GM12878 (cell line): ENCODE data around the gene MAP4K4. TPM values are rescaled to one million over a fixed set of nuclear protein-coding genes. Genes with fewer than 3 reads are reported as not detected.

Source experiments
- ATAC-seq: fragments of 200-7000 bp; cut with Tn5 transposase; 3 replicates; pipeline ENCODE4 v1.9.1; 2020; ENCODE audit warnings: mild to moderate bottlenecking, moderate library complexity
- BruUV-seq: library from RNA; stranded (reverse); fragments of 400-500 nt; replicated peaks from 2 replicates; lab custom pipeline; 2021; lab: Mats Ljungman, UMichigan
- CTCF ChIA-PET: fragments of 300-600 bp; sonication (Branson Sonifier 250); formaldehyde crosslinking; extraction: SDS; loops from one replicate; lab custom pipeline; 2021; ENCODE audit warnings: inconsistent platforms; lab: Yijun Ruan, JAX
- POLR2A ChIA-PET: fragments of 350-600 bp; formaldehyde crosslinking; extraction: SDS; loops from one replicate; lab custom pipeline; 2021; ENCODE audit warnings: inconsistent platforms; lab: Charles Lee
- RAD21 ChIA-PET: fragments of 300-600 bp; sonication (Branson Sonifier 250); formaldehyde crosslinking; loops from one replicate; lab custom pipeline; 2023; ENCODE audit warnings: antibody characterized with exemption; ENCODE audit not compliant: unreplicated experiment; lab: Charles Lee
- SMC1A ChIA-PET: fragments of 300-600 bp; sonication (Branson Sonifier 250); formaldehyde crosslinking; loops from one replicate; lab custom pipeline; 2023; ENCODE audit not compliant: unreplicated experiment, uncharacterized antibody; lab: Charles Lee
- DNase-seq: peaks from one replicate; pipeline ENCODE4 v3.0.0-alpha.2; 2011; ENCODE audit warnings: low read depth, low spot score
- FAIRE-seq: peaks from 3 replicates; lab custom pipeline; 2011; peaks lifted over from hg19 to GRCh38; lab: Jason Lieb, UNC
- H2AFZ ChIP-seq: 2 replicates; pipeline ENCODE4 v1.6.0; 2011; ENCODE audit warnings: low read depth, low read length, control low read depth; ENCODE audit not compliant: control insufficient read depth
- H3K27ac ChIP-seq: 2 replicates; pipeline ENCODE4 v1.5.1; 2011; ENCODE audit warnings: control low read depth; ENCODE audit not compliant: control insufficient read depth, insufficient read depth
- H3K27me3 ChIP-seq, 2 experiments: replicated peaks in 1 of 2; 2 replicates each; pipeline versions ENCODE4 v1.6.0 to v1.6.1; 2011; ENCODE audit warnings: low read length in 1 of 2; ENCODE audit not compliant: control insufficient read depth in 2 of 2, insufficient read depth in 2 of 2
- H3K36me3 ChIP-seq, 2 experiments: 2 replicates each; pipeline ENCODE4 v1.5.1; 2011; ENCODE audit warnings: low read length in 1 of 2; ENCODE audit not compliant: control insufficient read depth in 2 of 2, insufficient read depth in 2 of 2
- H3K4me1 ChIP-seq: 2 replicates; pipeline ENCODE4 v1.6.1; 2011; ENCODE audit warnings: mild to moderate bottlenecking, low read length, moderate library complexity, mixed read lengths; ENCODE audit not compliant: control insufficient read depth, insufficient read depth
- H3K4me2 ChIP-seq: 2 replicates; pipeline ENCODE4 v1.6.0; 2011; ENCODE audit warnings: control low read depth; ENCODE audit not compliant: control insufficient read depth, insufficient read depth
- H3K4me3 ChIP-seq: fragments of 200-600 bp; sonication (generic); 2 replicates; pipeline ENCODE4 v1.5.1; 2016
- H3K79me2 ChIP-seq: 2 replicates; pipeline ENCODE4 v1.6.0; 2011; ENCODE audit warnings: low read length; ENCODE audit not compliant: control insufficient read depth, insufficient read depth
- H3K9ac ChIP-seq: 2 replicates; pipeline ENCODE4 v1.8.0; 2011; ENCODE audit warnings: low read length, control low read depth, mixed read lengths; ENCODE audit not compliant: control insufficient read depth, insufficient read depth
- H3K9me3 ChIP-seq: replicated peaks from 3 replicates; pipeline ENCODE4 v1.5.1; 2011; ENCODE audit warnings: mild to moderate bottlenecking, low read length; ENCODE audit not compliant: control insufficient read depth, insufficient read depth
- H4K20me1 ChIP-seq: 2 replicates; pipeline ENCODE4 v1.6.0; 2011; ENCODE audit not compliant: control insufficient read depth, insufficient read depth
- ATF7 ChIP-seq: fragments of 450-650 bp; IDR thresholded peaks from 2 replicates; pipeline ENCODE4 v1.6.1; 2016; ENCODE audit warnings: low read depth, mild to moderate bottlenecking
- CBX5 ChIP-seq: sonication (generic); IDR thresholded peaks from 2 replicates; pipeline ENCODE4 v1.6.1; 2016; ENCODE audit warnings: low read depth, moderate library complexity, mild to moderate bottlenecking, inconsistent platforms
- CTCF ChIP-seq, 3 experiments: IDR thresholded peaks in 2 of 3; conservative IDR thresholded peaks in 1 of 3; 2 replicates each; pipeline ENCODE4 v1.5.1; 2011; ENCODE audit warnings: low read depth in 3 of 3, low read length in 3 of 3, mild to moderate bottlenecking in 3 of 3, control low read depth in 2 of 3, moderate library complexity in 2 of 3, inconsistent platforms in 1 of 3, mixed read lengths in 1 of 3; ENCODE audit not compliant: control insufficient read depth in 2 of 3, insufficient read depth in 1 of 3; ENCODE audit errors: extremely low read depth in 1 of 3
- ELK1 ChIP-seq: IDR thresholded peaks from 2 replicates; pipeline ENCODE4 v1.6.1; 2012; ENCODE audit warnings: low read depth, low read length, improper control_type of control experiment
- ESRRA ChIP-seq: IDR thresholded peaks from 2 replicates; pipeline ENCODE4 v1.6.1; 2012; ENCODE audit warnings: mild to moderate bottlenecking, low read length, improper control_type of control experiment
- GABPA ChIP-seq: IDR thresholded peaks from 2 replicates; pipeline ENCODE4 v1.6.1; 2014; ENCODE audit warnings: antibody characterized with exemption, low read depth, mild to moderate bottlenecking, inconsistent platforms
- PAX8 ChIP-seq: fragments of 450-650 bp; IDR thresholded peaks from 2 replicates; pipeline ENCODE4 v1.6.1; 2017; ENCODE audit warnings: mild to moderate bottlenecking, moderate library complexity
- RAD21 ChIP-seq: IDR thresholded peaks from 2 replicates; pipeline ENCODE4 v1.6.1; 2011; ENCODE audit warnings: mild to moderate bottlenecking, low read depth, low read length, moderate library complexity; ENCODE audit not compliant: insufficient read depth
- SMAD1 ChIP-seq: fragments of 450-650 bp; IDR thresholded peaks from 2 replicates; pipeline ENCODE4 v1.6.1; 2018; ENCODE audit warnings: mild to moderate bottlenecking, low read depth; ENCODE audit not compliant: partially characterized antibody
- SP1 ChIP-seq: IDR thresholded peaks from one replicate; pipeline ENCODE4 v1.6.1; 2011; ENCODE audit warnings: low read depth, low read length
- SREBF2 ChIP-seq: IDR thresholded peaks from 2 replicates; pipeline ENCODE4 v1.6.1; 2012; ENCODE audit warnings: mild to moderate bottlenecking, low read length
- ZBTB11 ChIP-seq: fragments of 450-650 bp; formaldehyde crosslinking; IDR thresholded peaks from 2 replicates; pipeline ENCODE4 v1.5.0; 2022; ENCODE audit warnings: mild to moderate bottlenecking, missing genetic modification characterization
- ZNF384 ChIP-seq: IDR thresholded peaks from 2 replicates; pipeline ENCODE4 v1.6.1; 2012; ENCODE audit warnings: low read depth, mild to moderate bottlenecking, low read length, improper control_type of control experiment, borderline replicate concordance
- WGBS: methylation state at CpG from one replicate; pipeline ENCODE4 v1.1.6; 2016; ENCODE audit warnings: low lambda C conversion rate; ENCODE audit not compliant: insufficient replicate concordance, insufficient coverage; ENCODE audit errors: missing lambda C conversion rate; 5-methylcytosine and 5-hydroxymethylcytosine counted together
- in situ Hi-C: fragments of 300-500 bp; cut with MboI; formaldehyde crosslinking; loops from 9 replicates; pipeline ENCODE4 v1.14.3; 2018; ENCODE audit warnings: mixed read lengths
- intact Hi-C: fragments of 100-400 bp; cut with micrococcal nuclease; formaldehyde crosslinking; loops from one replicate; pipeline ENCODE4 v1.14.2; 2022; ENCODE audit not compliant: unreplicated experiment
- polyA plus RNA-seq, 11 experiments: library from polyadenylated mRNA; depleted of rRNA in 4 of 11; unstranded in 6 of 11; stranded (reverse) in 5 of 11; fragments of >200 nt; fragmentation: Nextera tagmentation in 4 of 11; fragmentation: Illumina TruSeq in 1 of 11; extraction: Ambion mirVana in 4 of 11; extraction: Trizol in 1 of 11; gene quantifications; 1 replicate in 1 of 11; 2 replicates in 10 of 11; pipeline versions ENCODE4 v1.2.1 to v1.2.3, GENCODE V29; 2011 to 2016; ENCODE audit warnings: inconsistent platforms in 2 of 11, missing spikeins in 2 of 11, low read depth in 1 of 11
- total RNA-seq, 4 experiments: library from RNA; depleted of rRNA in 3 of 4; stranded (reverse); fragments of >200 nt in 3 of 4; fragmentation: Illumina TruSeq in 1 of 4; extraction: Trizol in 1 of 4; gene quantifications; 2 replicates each; pipeline versions ENCODE4 v1.2.1 to v1.2.3, GENCODE V29; 2013 to 2021

MAP4K4 gene
- total and polyA plus RNA-seq, 10 of the 15 experiments (the other 5 are each of a cell fraction or from before 2014, with no cell fraction given) = 1.9 to 50.4 (median 9.7) TPM

DNA sequence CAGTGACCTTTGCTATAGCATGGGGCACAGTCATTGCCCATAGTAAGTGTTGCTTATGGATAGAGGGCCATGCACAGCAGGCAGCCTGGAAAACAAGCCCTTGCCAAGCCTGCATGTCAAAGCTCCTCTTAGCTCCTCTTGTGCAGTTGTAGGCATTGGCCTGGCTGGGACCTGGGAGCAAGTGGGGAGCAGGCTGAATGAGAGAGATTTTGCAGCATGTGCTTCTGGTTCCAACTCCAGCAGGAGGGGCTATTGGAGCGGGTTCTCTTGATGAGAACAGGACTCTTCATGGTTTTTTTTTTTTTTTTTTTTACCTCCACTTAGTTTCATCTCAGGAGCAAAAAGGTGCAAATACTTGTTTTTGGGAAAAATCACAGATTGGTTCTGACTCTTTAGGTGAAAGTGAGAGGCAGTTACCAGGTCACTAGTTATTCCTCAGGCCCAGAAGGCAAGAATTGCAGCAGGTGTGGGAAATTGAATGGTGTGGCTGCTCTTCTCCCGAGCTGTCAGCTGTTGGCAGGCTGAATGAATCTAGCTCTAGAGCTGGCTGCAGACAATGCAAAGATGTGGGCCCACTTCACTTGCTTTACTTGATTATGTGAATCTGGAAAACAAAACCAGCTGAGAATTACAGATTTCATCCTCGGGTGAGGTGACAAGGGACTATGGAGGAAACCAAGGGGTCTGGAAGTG is 95.9 kb downstream of the MAP4K4 start:
- Histone ChIP-seq H3K4me3 (no peak overlapping the region), H3K9ac (no peak overlapping the region), H3K4me2 (no peak overlapping the region), H3K27ac (no peak overlapping the region), H3K79me2 (no peaks in the 10 kb centered on the region), H3K9me3 (no peaks in the 10 kb centered on the region), H2AFZ (no peak overlapping the region), H3K4me1 (no peaks in the 10 kb centered on the region), H3K27me3 (no peaks in the 10 kb centered on the region), H3K36me3 (no peaks in the 10 kb centered on the region), H4K20me1 (no peaks in the 10 kb centered on the region)
- intact Hi-C loops (no loop called here), in situ Hi-C loops (no loop called here)
- FAIRE-seq = no peak
- ChIA-PET RAD21 (interaction anchor here (1.0 kb wide), 1 partner anchor 13 kb away, joined by 3 read pairs; no protein-coding TSS in a partner anchor), SMC1A (interaction anchor here (1.0 to 6.0 kb wide), 5 partner anchors 11 to 26 kb away, joined by 3 to 19 read pairs (median 6); no protein-coding TSS in a partner anchor), POLR2A (interaction anchor here (0.7 to 0.8 kb wide), 2 partner anchors 13 to 55 kb away, joined by 3 to 5 read pairs; no protein-coding TSS in a partner anchor), CTCF (interaction anchor here (1.0 to 4.2 kb wide), 5 partner anchors 22 to 53 kb away, joined by 3 to 15 read pairs (median 3); no protein-coding TSS in a partner anchor)
- no TSS peak for BruUV-seq
- DNase-seq = no peak
- ATAC-seq = no peak; the same call in 2 of the 3 replicates
- 47% methylated on average over 3 of the region's 3 CpGs for WGBS
- no peak for TF ChIP-seq ATF7
- peak in 1 of 3 experiments; percentile 14; a peak in 1 of 6 replicates for TF ChIP-seq CTCF (IDR thresholded peaks at IDR 0.05 in 2 of 3, conservative IDR thresholded peaks at IDR 0.05 in 1 of 3; ENCODE audit: control insufficient read depth in 2 of 3, extremely low read depth in 1 of 3, insufficient read depth in 1 of 3, low read depth in 3 of 3, low read length in 3 of 3)
- TF ChIP-seq CBX5 = no peak
- peak; percentile 27; the same call in 1 of the 2 replicates for TF ChIP-seq ZNF384
- TF ChIP-seq PAX8 = no peak
- TF ChIP-seq ELK1 = no peak
- no peak for TF ChIP-seq GABPA
- 0 out of 2 replicates have a peak, but pooled peaks have one; percentile 22 for TF ChIP-seq RAD21
- no peak for TF ChIP-seq SMAD1
- no peak for TF ChIP-seq ZBTB11 (CRISPR knock-in tag)
- TF ChIP-seq ESRRA = no peak
- no peak for TF ChIP-seq SREBF2
- TF ChIP-seq SP1 = no peak
